ENCODE results near the gene KRTAP1-4.
"Not testable (repeated sequence)": the region's sequence is repeated elsewhere in the genome, so short reads cannot be mapped to it uniquely, and the experiment has no call there.

KRTAP1-4 gene

GRCh38 chr17:41046735-41047465 lies 16.9 kb upstream of the KRTAP1-4 start, which contains the start of gene KRTAP2-1:
Gene KRTAP2-1 (minus strand): TSS chr17:41047316. CDS start chr17:41047267, 49 bp downstream.
- DNase-seq: not testable (repeated sequence)

- DNase-seq: no peak
These were observed 13.0 kb upstream of the KRTAP1-4 start for GRCh38 chr17:41042953-41043352.

- not testable (repeated sequence) for DNase-seq
These were observed 11.0 kb upstream of the KRTAP1-4 start, which contains the start of gene KRTAP1-1 for GRCh38 chr17:41040783-41041571. Gene KRTAP1-1 (minus strand): TSS chr17:41041450. CDS start chr17:41041397, 53 bp downstream.

- no peak for DNase-seq
These were observed 7.9 kb upstream of the KRTAP1-4 start for GRCh38 chr17:41037853-41038350.

GRCh38 chr17:41034346-41034935 lies 4.4 kb upstream of the KRTAP1-4 start, which contains the start of gene KRTAP1-3:
Gene KRTAP1-3 (minus strand): TSS chr17:41034874. CDS start chr17:41034821, 53 bp downstream.
- DNase-seq: not testable (repeated sequence)

- no peak for DNase-seq
These were observed 3.1 kb downstream of the KRTAP1-4 start, which contains the start of gene KRTAP1-5 for GRCh38 chr17:41026715-41027471. Gene KRTAP1-5 (minus strand): TSS chr17:41027208. CDS start chr17:41027155, 53 bp downstream.

- no peak for DNase-seq
These were observed 5.3 kb downstream of the KRTAP1-4 start for GRCh38 chr17:41024697-41025096.

GRCh38 chr17:41020336-41020735 lies 9.7 kb downstream of the KRTAP1-4 start:
- DNase-seq: no peak

- no peak for DNase-seq
These were observed 10.6 kb downstream of the KRTAP1-4 start for GRCh38 chr17:41019415-41019814.

- DNase-seq: no peak
These were observed 11.5 kb downstream of the KRTAP1-4 start for GRCh38 chr17:41018541-41018940.

- DNase-seq: no peak
These were observed 13.3 kb downstream of the KRTAP1-4 start for GRCh38 chr17:41016578-41017215.

- no peak for DNase-seq
These were observed 14.5 kb downstream of the KRTAP1-4 start for GRCh38 chr17:41015454-41015853.

GRCh38 chr17:41013606-41014005 lies 16.4 kb downstream of the KRTAP1-4 start:
- no peak for DNase-seq

- no peak for DNase-seq
These were observed 16.8 kb downstream of the KRTAP1-4 start for GRCh38 chr17:41013181-41013580.

GRCh38 chr17:41012326-41013120 lies 17.5 kb downstream of the KRTAP1-4 start:
- DNase-seq: no peak

- no peak for DNase-seq
These were observed 19.6 kb downstream of the KRTAP1-4 start for GRCh38 chr17:41010441-41010840.

- DNase-seq: no peak
These were observed 20.1 kb downstream of the KRTAP1-4 start for GRCh38 chr17:41009936-41010335.

- DNase-seq: no peak
These were observed 20.7 kb downstream of the KRTAP1-4 start for GRCh38 chr17:41009301-41009760.

- no peak for DNase-seq
These were observed 21.2 kb downstream of the KRTAP1-4 start, which contains the start of gene KRTAP3-1 for GRCh38 chr17:41008811-41009210. Gene KRTAP3-1 (minus strand): TSS chr17:41009128. CDS start chr17:41009074, 54 bp downstream.

- no peak for DNase-seq
These were observed 25.6 kb downstream of the KRTAP1-4 start for GRCh38 chr17:41004397-41004796.

- DNase-seq: no peak
These were observed 26.1 kb downstream of the KRTAP1-4 start for GRCh38 chr17:41003926-41004325.
